Measurements from ENCODE around the gene ZFP57.

Gene ZFP57

DNA sequence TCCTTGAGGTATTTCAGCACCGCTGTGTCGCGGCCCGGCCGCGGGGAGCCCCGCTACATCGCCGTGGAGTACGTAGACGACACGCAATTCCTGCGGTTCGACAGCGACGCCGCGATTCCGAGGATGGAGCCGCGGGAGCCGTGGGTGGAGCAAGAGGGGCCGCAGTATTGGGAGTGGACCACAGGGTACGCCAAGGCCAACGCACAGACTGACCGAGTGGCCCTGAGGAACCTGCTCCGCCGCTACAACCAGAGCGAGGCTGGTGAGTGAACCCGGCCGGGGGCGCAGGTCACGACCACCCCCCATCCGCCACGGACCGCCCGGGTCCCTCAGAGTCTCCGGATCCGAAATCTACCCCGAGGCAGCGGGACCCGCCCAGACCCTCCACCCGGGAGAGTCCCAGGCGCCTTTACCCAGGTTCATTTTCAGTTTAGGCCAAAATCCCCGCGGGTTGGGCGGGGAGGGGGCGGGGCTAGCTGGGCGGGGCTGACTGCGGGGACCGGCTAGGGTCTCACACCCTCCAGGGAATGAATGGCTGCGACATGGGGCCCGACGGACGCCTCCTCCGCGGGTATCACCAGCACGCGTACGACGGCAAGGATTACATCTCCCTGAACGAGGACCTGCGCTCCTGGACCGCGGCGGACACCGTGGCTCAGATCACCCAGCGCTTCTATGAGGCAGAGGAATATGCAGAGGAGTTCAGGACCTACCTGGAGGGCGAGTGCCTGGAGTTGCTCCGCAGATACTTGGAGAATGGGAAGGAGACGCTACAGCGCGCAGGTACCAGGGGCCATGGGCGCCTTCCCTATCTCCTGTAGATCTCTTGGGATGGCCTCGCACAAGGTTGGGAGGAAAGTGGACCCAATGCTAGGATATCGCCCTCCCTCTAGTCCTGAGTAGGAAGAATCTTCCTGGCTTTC, 43.0 kb upstream of the ZFP57 start:
- no peak for DNase-seq (ENCODE audit: low read depth, low spot score)
- Histone ChIP-seq H3K9me3 (ENCODE audit: control insufficient read depth, insufficient read depth, low read length) (no peaks in the 10 kb centered on the region), H3K4me1 (ENCODE audit: control insufficient read depth, insufficient read depth, low read length) (no peaks in the 10 kb centered on the region), H3K27me3 (ENCODE audit: control insufficient read depth, insufficient read depth, low read length) (peaks cover 1% of the 10 kb centered on the region; the same call in 1 of the 2 replicates), H3K4me3 (ENCODE audit: low read length) (peak overlapping the region; percentile 44), H3K36me3 (ENCODE audit: control insufficient read depth, insufficient read depth, low read length) (no peaks in the 10 kb centered on the region), H3K27ac (ENCODE audit: low read length) (no peak overlapping the region)
- no CpG with 5 or more reads among the region's 76 CpGs for WGBS (ENCODE audit: insufficient coverage, insufficient read length)

DNA sequence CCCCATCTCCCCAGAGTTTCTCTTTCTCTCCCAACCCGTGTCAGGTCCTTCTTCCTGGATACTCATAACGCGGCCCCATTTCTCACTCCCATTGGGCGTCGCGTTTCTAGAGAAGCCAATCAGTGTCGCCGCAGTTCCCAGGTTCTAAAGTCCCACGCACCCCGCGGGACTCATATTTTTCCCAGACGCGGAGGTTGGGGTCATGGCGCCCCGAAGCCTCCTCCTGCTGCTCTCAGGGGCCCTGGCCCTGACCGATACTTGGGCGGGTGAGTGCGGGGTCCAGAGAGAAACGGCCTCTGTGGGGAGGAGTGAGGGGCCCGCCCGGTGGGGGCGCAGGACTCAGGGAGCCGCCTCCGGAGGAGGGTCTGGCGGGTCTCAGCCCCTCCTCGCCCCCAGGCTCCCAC, 42.3 kb upstream of the ZFP57 start, which contains the start of gene HLA-F:
TSS of gene HLA-F (plus strand) at position 173 of the 404 bp plus-strand sequence. CDS start at position 203, 30 bp downstream.
- H3K27ac ChIP-seq (ENCODE audit: low read length), result no peak within 1 kb of the TSS
- H3K27me3 ChIP-seq (ENCODE audit: control insufficient read depth, insufficient read depth, low read length), result peaks cover 1% of the 10 kb centered on the region; the same call in 1 of the 2 replicates
- no peaks in the 10 kb centered on the region for H3K4me1 ChIP-seq (ENCODE audit: control insufficient read depth, insufficient read depth, low read length)
- peak within 1 kb of the TSS; percentile 44 for H3K4me3 ChIP-seq (ENCODE audit: low read length)
- peak; percentile 63 for DNase-seq (ENCODE audit: low read depth, low spot score)
- H3K36me3 ChIP-seq (ENCODE audit: control insufficient read depth, insufficient read depth, low read length), result no peaks in the 10 kb centered on the region
- H3K9me3 ChIP-seq (ENCODE audit: control insufficient read depth, insufficient read depth, low read length), result no peaks in the 10 kb centered on the region
- no CpG with 5 or more reads among the region's 26 CpGs for WGBS (ENCODE audit: insufficient coverage, insufficient read length)

DNA sequence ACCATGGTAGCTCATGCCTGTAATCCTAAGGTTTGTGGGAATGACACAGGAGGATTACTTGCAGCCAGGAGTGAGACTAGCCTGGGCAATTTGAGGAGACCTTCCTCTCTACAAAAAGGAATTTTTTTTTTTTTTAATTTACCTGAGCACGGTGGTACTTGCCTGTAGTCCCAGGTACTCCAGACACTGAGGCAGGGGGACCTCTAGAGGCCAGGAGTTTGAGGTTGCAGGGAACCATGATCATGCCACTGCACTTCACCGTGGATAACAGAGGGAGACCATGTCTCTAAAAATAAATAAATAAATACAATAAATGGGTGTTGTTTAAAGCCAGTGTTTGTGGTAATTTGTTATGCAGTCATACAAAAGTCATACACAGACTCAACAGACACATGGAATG, 39.9 kb upstream of the ZFP57 start:
- Histone ChIP-seq H3K4me3 (ENCODE audit: low read length) (no peak overlapping the region), H3K4me1 (ENCODE audit: control insufficient read depth, insufficient read depth, low read length) (no peaks in the 10 kb centered on the region), H3K36me3 (ENCODE audit: control insufficient read depth, insufficient read depth, low read length) (no peaks in the 10 kb centered on the region), H3K27ac (ENCODE audit: low read length) (no peak overlapping the region), H3K9me3 (ENCODE audit: control insufficient read depth, insufficient read depth, low read length) (no peaks in the 10 kb centered on the region), H3K27me3 (ENCODE audit: control insufficient read depth, insufficient read depth, low read length) (peaks cover 1% of the 10 kb centered on the region; the same call in 1 of the 2 replicates)
- WGBS (ENCODE audit: insufficient coverage, insufficient read length), result no CpG with 5 or more reads among the region's 2 CpGs
- DNase-seq (ENCODE audit: low read depth, low spot score), result no peak

DNA sequence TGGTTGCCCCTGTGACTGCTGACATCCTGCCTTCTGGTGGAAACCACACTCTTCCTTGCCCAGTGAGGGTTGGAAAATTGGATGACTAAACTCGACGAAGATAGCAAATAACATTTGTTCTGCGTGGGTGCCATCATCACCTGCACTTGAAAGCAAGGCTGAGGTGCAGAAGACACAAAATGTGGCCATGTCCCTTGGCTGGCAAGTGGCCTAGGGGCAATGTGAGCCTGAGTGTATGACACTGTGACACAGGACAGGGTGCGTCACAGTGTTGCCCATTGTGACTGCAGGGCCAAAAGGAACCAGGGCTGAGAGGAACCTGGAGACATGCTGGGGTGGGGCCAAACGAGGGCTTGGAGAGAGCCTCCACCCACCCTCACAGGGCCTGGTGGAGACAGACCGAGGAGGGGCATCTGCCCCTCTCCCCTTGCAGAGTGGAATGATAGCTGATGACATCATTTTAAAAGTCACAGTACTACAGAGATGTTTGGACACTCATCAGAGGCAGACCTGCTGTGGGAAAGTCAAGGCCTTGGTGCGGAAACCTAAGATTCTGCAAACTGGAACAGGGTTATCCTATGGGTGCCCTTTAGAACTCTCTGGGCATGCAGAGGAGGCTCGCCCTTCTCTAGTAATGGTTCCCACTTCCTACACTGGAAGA, 29.5 kb upstream of the ZFP57 start:
- Histone ChIP-seq H3K27ac (ENCODE audit: low read length) (no peak overlapping the region), H3K4me1 (ENCODE audit: control insufficient read depth, insufficient read depth, low read length) (no peaks in the 10 kb centered on the region), H3K27me3 (ENCODE audit: control insufficient read depth, insufficient read depth, low read length) (no peaks in the 10 kb centered on the region), H3K4me3 (ENCODE audit: low read length) (no peak overlapping the region), H3K9me3 (ENCODE audit: control insufficient read depth, insufficient read depth, low read length) (no peaks in the 10 kb centered on the region), H3K36me3 (ENCODE audit: control insufficient read depth, insufficient read depth, low read length) (no peaks in the 10 kb centered on the region)
- WGBS (ENCODE audit: insufficient coverage, insufficient read length), result no CpG with 5 or more reads among the region's 8 CpGs
- DNase-seq (ENCODE audit: low read depth, low spot score), result no peak

DNA sequence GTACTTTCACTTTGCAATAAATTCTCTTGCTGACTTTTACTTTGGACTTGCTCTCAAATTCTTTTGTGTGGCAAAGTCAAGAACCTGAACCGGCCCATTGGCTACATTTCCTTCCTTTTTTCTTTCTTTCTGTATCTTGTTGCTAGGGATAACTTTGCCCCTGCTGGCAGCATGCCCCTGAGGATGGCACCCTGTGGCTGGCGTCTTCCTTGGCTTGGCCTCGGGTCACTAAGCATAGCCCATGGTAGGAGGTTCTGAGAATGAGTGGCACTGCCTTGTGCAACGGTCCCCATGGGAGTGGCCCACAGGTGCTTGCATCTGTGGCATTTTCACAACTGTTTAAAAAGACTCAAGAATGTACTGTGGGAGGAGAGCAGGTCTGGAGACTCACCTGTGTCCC, 28.2 kb upstream of the ZFP57 start:
- no peaks in the 10 kb centered on the region for H3K9me3 ChIP-seq (ENCODE audit: control insufficient read depth, insufficient read depth, low read length)
- H3K4me1 ChIP-seq (ENCODE audit: control insufficient read depth, insufficient read depth, low read length), result no peaks in the 10 kb centered on the region
- no CpG with 5 or more reads among the region's 4 CpGs for WGBS (ENCODE audit: insufficient coverage, insufficient read length)
- H3K27ac ChIP-seq (ENCODE audit: low read length), result no peak overlapping the region
- H3K4me3 ChIP-seq (ENCODE audit: low read length), result no peak overlapping the region
- no peaks in the 10 kb centered on the region for H3K27me3 ChIP-seq (ENCODE audit: control insufficient read depth, insufficient read depth, low read length)
- H3K36me3 ChIP-seq (ENCODE audit: control insufficient read depth, insufficient read depth, low read length), result no peaks in the 10 kb centered on the region
- DNase-seq (ENCODE audit: low read depth, low spot score), result no peak

DNA sequence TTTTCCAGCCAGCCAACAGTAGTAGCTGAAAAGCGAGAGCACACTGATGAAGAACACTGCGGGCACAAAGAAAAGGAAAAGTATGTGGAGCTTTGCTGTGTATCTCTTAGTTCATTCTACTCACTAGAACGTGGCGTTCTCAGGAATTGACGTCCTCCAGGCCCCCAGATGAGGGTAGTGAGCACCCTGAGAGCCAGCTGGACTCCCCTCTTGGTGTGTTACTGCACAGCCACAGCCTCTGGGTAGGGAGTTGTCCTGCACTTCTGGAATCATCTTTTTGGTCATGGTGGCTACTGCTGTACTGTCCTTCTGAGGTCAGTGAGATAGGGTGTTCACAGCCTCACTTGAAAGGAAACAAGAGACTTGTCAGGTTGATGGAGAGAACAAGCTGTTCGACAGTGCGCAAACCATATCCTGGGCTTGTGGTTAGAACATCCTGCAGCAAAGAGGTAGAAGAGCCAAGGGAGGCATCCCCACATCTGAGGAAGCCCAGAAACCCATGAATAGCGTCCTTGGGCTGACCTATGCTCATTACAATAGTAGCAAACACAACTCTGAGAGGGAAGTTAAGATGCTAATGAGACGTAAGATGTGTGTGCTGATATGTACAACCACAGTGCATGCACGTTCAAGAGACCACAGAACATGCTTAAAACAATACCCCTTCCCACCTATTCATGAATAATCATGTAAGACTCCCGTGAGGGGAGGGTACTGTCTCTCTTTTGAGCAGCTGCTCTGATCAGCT, 27.7 kb upstream of the ZFP57 start:
- no peak overlapping the region for H3K27ac ChIP-seq (ENCODE audit: low read length)
- H3K4me1 ChIP-seq (ENCODE audit: control insufficient read depth, insufficient read depth, low read length), result no peaks in the 10 kb centered on the region
- H3K27me3 ChIP-seq (ENCODE audit: control insufficient read depth, insufficient read depth, low read length), result no peaks in the 10 kb centered on the region
- H3K9me3 ChIP-seq (ENCODE audit: control insufficient read depth, insufficient read depth, low read length), result no peaks in the 10 kb centered on the region
- DNase-seq (ENCODE audit: low read depth, low spot score), result no peak
- no peak overlapping the region for H3K4me3 ChIP-seq (ENCODE audit: low read length)
- H3K36me3 ChIP-seq (ENCODE audit: control insufficient read depth, insufficient read depth, low read length), result no peaks in the 10 kb centered on the region
- no CpG with 5 or more reads among the region's 11 CpGs for WGBS (ENCODE audit: insufficient coverage, insufficient read length)

DNA sequence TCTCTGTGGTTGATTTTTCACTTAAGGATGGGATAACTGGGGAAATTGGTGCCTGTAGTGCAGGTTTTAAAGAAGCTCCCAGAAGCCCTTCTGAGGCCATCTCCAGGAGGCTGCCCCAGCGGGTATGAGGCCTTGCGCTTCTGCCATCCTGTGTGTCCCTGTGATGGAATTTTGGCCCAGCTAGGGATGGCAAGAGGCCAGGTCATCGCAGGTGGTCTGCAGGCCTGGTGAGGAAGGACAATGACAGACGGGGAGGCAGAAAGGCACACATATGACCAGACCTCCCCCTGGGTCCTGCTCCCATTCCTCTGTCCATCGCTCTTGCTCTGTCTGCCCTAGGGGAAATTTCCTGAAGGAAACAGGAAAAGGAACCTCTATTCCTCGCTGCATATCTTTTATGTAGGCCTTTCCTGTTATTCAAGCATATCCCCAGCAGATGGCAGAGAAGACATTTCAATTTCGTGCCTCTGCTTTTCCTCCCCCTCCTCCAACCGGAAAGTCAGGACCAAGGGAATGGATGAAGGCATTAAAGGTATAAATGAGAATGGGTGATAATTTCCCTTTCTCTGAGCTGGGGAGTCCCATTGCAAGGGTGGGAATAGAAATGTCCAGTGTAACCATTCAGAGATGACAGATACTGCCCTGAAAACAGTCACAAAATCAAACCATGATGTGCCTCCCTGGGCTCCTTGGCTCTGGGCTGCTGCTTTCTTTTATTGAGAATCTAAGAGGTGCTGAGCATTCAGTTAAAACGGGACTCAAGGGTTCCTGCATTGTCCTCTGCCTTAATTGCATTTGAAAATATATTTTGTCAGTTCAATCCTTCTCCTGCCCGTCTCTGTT, 24.7 kb upstream of the ZFP57 start:
- Histone ChIP-seq H3K27ac (ENCODE audit: low read length) (no peak overlapping the region), H3K36me3 (ENCODE audit: control insufficient read depth, insufficient read depth, low read length) (no peaks in the 10 kb centered on the region), H3K27me3 (ENCODE audit: control insufficient read depth, insufficient read depth, low read length) (no peaks in the 10 kb centered on the region), H3K4me3 (ENCODE audit: low read length) (no peak overlapping the region), H3K4me1 (ENCODE audit: control insufficient read depth, insufficient read depth, low read length) (no peaks in the 10 kb centered on the region), H3K9me3 (ENCODE audit: control insufficient read depth, insufficient read depth, low read length) (no peaks in the 10 kb centered on the region)
- no CpG with 5 or more reads among the region's 10 CpGs for WGBS (ENCODE audit: insufficient coverage, insufficient read length)
- no peak for DNase-seq (ENCODE audit: low read depth, low spot score)

DNA sequence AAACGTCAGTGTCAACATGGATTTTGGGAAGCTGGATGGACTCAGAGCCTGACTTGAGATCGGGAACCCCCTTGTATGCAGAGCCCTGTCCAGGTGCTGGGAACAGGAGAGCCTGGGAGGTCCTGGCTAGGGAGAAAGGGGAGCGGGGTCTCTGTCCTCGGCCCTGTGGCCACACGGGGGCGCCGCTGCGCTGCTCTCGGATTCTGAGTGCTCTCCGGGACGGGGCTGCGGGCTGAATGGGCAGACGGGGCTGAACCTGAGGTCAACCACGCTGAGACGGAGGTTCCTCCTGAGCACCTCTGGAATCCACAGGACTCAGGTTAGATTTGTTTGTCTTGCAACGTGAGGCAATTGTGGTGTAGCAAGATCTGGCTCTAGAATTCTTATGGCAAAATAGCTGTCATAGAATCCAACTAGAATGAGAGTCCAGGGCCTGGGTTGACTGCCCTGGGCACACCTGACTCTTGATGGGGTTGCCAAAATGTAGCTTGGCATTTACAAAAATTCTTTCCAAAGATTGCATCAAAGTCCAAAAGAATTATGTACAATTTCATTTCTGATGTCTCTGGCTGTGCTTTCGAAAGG, 21.7 kb upstream of the ZFP57 start:
- H3K4me1 ChIP-seq (ENCODE audit: control insufficient read depth, insufficient read depth, low read length), result no peaks in the 10 kb centered on the region
- peak; percentile 91 for DNase-seq (ENCODE audit: low read depth, low spot score)
- H3K36me3 ChIP-seq (ENCODE audit: control insufficient read depth, insufficient read depth, low read length), result no peaks in the 10 kb centered on the region
- WGBS (ENCODE audit: insufficient coverage, insufficient read length), result no CpG with 5 or more reads among the region's 17 CpGs
- no peaks in the 10 kb centered on the region for H3K9me3 ChIP-seq (ENCODE audit: control insufficient read depth, insufficient read depth, low read length)
- H3K27ac ChIP-seq (ENCODE audit: low read length), result no peak overlapping the region
- no peak overlapping the region for H3K4me3 ChIP-seq (ENCODE audit: low read length)
- H3K27me3 ChIP-seq (ENCODE audit: control insufficient read depth, insufficient read depth, low read length), result no peaks in the 10 kb centered on the region

DNA sequence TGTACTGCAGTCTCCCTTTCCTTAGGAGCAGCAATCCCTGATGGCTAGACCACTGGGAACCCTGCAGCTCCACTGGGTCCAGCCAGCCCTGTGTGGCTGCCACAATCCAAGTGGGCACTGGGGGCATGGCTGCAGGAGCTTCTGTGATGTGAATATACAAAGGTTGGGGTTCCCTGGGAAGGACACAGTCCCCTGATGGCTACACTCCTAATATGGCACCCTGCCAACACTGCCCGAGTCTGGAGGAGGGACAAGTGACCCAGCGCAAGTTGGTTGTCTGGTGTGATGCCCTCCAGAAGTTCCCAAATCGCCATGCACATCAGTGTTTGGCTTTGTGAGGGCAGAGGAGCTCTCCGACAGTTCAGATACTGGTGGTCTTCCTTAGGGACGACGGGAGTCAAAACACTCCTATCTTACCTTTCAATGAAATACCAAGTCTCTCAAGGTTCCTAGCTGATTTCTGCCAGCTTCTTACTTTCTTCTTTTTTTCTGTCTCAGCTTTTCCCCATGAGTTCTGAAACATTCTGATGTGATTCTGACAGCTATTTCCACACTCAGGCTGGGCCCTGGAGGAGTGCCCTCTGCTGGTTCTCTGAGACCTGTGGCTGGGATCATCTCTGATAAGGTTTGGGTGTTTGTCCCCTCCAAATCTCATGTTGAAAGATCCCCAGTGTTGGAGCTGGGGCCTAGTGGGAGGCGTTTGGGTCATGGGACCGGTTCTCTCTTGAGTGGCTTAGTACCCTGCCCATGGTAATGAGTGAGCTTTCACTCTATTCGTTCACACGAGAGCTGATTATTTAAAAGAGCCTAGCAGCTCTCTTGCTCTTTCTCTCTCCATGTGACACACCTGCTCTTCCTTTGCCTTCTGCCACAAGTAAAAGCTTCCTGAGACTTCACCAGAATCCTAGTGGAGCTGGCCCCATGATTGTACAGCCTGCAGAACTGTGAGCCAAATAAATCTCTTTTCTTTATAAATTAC, 15.5 kb upstream of the ZFP57 start:
- no peaks in the 10 kb centered on the region for H3K36me3 ChIP-seq (ENCODE audit: control insufficient read depth, insufficient read depth, low read length)
- H3K27me3 ChIP-seq (ENCODE audit: control insufficient read depth, insufficient read depth, low read length), result no peaks in the 10 kb centered on the region
- peaks cover 3% of the 10 kb centered on the region; the same call in 1 of the 2 replicates for H3K4me1 ChIP-seq (ENCODE audit: control insufficient read depth, insufficient read depth, low read length)
- no peak overlapping the region for H3K4me3 ChIP-seq (ENCODE audit: low read length)
- no CpG with 5 or more reads among the region's 10 CpGs for WGBS (ENCODE audit: insufficient coverage, insufficient read length)
- no peak overlapping the region for H3K27ac ChIP-seq (ENCODE audit: low read length)
- no peaks in the 10 kb centered on the region for H3K9me3 ChIP-seq (ENCODE audit: control insufficient read depth, insufficient read depth, low read length)
- DNase-seq (ENCODE audit: low read depth, low spot score), result no peak

Measured in iPS DF 6.9 (cell line).